GM12875 (cell line): ENCODE results near the gene MAGI2.

Experiments used
- H3K4me3 ChIP-seq: one replicate; pipeline ENCODE4 v1.5.1; 2011; ENCODE audit warnings: low read depth, low read length, control low read depth
- CTCF ChIP-seq: IDR thresholded peaks from 2 replicates; pipeline ENCODE4 v1.5.1; 2011; ENCODE audit warnings: low read depth, mild to moderate bottlenecking, control low read depth, inconsistent platforms, low read length, moderate library complexity, borderline replicate concordance; ENCODE audit not compliant: insufficient read depth

The MAGI2 gene

GRCh38 chr7:77979219-77979618, 1474.2 kb downstream of the MAGI2 start:
- no peak for TF ChIP-seq CTCF
- no peak overlapping the region for H3K4me3 ChIP-seq

GRCh38 chr7:77975672-77976480, 1477.6 kb downstream of the MAGI2 start:
- no peak for TF ChIP-seq CTCF
- no peak overlapping the region for H3K4me3 ChIP-seq

- TF ChIP-seq CTCF: no peak
- H3K4me3 ChIP-seq: no peak overlapping the region
Observed at GRCh38 chr7:77971726-77972125, 1481.7 kb downstream of the MAGI2 start.

- TF ChIP-seq CTCF: no peak
Observed at GRCh38 chr7:77967429-77967828, 1486.0 kb downstream of the MAGI2 start.

More at GRCh38 chr7:77967429-77967828, 1486.0 kb downstream of the MAGI2 start:
- no peak overlapping the region for H3K4me3 ChIP-seq
